GM20000 (cell line): ENCODE results near the gene MIB1.

Experiments used
- DNase-seq: peaks from one replicate; pipeline ENCODE4 v3.0.0; 2012; ENCODE audit warnings: low spot score
- TF ChIP-seq, protein P1 (sequence below): IDR thresholded peaks from 2 replicates; pipeline ENCODE4 v1.5.1; 2012; ENCODE audit warnings: mild to moderate bottlenecking, control low read depth; ENCODE audit errors: extremely low read depth, missing control alignments

Gene MIB1

DNA sequence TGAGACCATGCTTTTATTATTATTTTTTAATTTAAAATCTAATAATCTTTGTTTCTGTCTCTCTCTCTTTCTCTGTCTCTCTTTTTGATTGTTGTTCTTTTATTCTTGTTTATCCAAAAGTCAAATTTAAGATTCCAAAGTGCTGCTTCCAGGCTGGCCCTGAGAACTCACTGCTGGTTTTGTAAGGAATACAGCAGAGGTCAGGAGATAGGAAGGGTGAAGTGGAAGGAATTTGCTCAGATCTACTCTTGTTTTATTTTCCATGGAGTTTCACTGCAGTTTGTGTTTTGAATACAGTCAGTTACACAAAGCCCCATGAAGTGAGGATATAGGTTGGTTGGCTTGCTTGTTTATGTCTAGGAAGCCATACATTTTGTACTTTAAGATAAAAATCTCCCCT, 168.1 kb downstream of the MIB1 start:
- DNase-seq = no peak
- TF ChIP-seq, protein P1, sequence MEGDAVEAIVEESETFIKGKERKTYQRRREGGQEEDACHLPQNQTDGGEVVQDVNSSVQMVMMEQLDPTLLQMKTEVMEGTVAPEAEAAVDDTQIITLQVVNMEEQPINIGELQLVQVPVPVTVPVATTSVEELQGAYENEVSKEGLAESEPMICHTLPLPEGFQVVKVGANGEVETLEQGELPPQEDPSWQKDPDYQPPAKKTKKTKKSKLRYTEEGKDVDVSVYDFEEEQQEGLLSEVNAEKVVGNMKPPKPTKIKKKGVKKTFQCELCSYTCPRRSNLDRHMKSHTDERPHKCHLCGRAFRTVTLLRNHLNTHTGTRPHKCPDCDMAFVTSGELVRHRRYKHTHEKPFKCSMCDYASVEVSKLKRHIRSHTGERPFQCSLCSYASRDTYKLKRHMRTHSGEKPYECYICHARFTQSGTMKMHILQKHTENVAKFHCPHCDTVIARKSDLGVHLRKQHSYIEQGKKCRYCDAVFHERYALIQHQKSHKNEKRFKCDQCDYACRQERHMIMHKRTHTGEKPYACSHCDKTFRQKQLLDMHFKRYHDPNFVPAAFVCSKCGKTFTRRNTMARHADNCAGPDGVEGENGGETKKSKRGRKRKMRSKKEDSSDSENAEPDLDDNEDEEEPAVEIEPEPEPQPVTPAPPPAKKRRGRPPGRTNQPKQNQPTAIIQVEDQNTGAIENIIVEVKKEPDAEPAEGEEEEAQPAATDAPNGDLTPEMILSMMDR = no peak

DNA sequence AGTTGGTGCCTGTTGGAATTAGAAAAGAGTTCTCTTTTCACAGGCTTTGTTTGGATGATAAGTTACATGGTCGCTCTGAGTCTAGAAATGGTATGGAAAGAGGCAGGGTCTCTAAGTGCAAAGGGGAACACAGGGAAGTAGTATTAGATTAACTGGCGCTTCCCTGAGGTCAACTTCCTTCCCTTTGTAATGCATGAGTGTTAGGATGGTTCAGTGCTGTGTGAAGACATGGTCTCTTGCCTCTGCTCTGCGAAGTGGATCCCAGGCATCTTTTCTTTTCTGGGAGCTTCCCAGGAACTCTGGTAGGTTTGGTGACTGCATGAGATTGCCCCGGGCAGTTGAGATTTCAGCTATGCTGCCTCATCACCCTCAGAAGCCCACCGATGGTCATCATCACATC, 170.3 kb downstream of the MIB1 start:
- DNase-seq = no peak
- TF ChIP-seq, protein P1 = no peak

DNA sequence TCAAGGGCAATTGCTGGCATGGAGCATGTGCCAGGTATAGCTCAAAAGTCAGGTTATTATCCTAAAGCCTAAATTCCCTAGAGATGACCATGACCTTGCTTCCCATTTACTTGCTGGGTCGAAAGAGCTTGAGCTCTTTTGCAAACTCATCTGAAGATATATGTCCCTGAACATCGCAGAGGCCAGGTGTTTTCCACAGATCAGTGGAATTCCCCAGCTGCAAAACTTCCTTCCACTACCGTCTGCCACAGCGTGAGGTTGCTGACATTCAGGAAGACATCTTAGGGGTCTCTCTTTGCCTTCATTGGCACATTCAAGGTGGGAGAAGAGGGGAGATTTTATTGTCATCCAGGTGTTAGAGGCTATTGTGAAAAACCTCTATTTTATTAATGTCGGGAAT, 171.0 kb downstream of the MIB1 start:
- peak; percentile 34 for DNase-seq
- TF ChIP-seq, protein P1 = no peak

DNA sequence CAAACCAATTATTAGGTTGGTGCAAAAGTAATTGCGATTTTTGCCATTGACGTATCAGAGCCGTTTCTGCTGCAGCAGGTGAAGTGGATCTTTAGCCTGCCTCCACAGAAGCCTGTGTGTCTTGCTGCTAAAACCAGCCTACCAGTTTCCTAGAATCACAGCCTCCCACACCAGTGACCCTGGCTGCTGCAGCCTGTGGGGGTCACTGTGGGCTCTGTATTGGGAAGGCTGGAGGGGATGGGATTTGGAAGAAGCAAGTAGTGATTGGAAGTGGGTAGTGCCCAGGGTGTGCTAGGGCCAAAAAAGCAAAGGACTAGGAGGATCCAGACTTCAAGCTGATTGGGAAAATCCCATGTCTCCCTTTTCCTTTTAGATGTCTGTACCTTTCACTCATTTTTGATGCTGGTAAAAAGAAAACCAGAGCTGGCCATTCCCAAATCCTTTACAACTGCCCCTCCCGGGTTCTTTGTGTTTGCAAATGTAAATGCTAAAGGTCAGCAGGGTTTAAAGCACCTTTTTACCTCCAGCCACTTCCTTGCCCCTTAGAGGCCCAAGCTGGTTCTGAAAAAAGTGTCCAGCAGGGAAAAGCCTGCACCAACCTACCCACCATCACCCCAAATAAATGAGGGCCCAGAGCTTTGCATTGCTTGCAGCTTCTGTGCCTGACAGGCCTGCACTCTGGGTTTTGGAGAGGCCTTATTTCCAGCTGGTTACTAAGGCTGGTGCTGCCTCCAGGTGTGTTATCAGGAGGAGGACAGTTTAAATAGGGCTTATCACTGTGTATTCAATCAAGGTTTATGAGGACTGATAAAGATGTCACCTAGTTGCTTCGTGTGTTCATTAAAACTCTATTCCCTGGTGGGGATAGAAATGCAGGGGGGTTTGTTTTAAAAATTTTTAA, 172.0 kb downstream of the MIB1 start:
- DNase-seq = no peak

DNA sequence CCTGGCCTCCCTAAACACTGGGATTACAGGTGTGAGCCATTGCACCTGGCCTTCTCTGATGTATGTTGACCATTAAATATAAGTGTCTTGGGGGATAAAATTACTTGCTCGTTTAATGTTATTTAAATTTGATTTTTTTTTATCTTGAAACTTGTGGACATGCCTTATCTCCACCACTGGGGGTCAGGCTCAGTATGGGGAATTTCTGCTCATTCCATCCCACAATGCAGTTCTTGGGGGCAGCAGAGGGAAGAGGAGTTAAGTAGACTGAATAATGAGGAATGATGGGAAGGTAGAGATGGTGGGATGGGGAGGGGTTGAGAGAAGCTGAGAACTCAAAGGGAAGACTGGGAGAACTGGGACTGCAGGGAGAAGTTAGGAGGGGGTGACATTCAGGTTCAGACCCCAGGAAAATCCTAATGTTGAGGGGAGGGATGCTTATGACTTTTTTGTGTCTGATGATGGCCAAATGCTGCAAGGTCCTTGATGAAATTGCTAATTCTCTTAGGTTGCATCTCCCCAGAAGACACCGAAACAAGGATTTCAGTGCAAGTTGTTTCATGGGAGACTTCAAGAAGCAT, 174.2 kb downstream of the MIB1 start:
- no peak for DNase-seq
- TF ChIP-seq, protein P1 = peak; percentile 6

More for the DNA sequence above, 172.0 kb downstream of the MIB1 start:
- TF ChIP-seq, protein P1 = no peak

DNA sequence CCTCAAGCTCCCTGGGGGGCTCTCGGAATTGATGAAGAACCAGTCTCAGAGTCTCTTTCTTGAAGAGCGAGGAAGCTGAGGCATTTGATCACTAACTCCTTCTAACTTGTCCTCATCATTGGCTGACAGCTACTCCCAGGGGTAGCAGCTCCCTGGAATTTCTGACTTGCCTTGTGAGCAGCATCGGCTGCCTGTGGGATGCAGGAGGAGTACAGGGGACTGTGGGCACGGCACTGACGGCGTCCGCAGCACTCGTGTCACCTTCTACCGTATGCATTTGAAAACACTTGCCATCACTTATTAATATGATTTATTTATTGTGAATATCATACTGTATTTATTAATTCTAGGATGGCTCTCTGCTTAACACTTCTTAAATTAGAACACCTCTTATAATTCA, 175.0 kb downstream of the MIB1 start:
- no peak for DNase-seq
- TF ChIP-seq, protein P1 = no peak

DNA sequence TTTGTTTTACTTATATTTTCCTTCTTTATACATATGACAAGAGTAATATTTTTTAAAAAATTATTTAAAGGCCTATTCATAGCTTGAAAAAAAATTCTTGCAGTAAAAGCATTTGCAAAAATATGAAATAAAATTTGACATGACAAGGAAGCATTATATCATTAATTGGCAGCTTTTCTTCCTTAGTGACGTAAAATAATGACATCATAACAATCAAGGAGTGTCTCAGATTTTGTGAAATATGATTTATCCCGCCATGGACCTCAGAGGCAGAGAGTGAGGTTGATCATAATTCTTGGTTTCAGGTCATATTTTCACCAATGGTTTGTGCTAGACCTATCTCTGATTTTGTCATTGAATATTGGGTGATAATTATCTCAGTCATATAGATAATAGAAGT, 176.0 kb downstream of the MIB1 start:
- TF ChIP-seq, protein P1 = no peak
- no peak for DNase-seq
